Measurements from ENCODE around the gene TMEM45A.

Gene TMEM45A

GRCh38 chr3:100532411-100532810 lies 40.0 kb downstream of the TMEM45A start:
- no peak overlapping the region for H3K4me3 ChIP-seq (ENCODE audit: low read depth, low read length)
- DNase-seq, result no peak
- H3K27ac ChIP-seq, result no peak overlapping the region
- no peaks in the 10 kb centered on the region for H3K9me3 ChIP-seq (ENCODE audit: severe bottlenecking)
- no peaks in the 10 kb centered on the region for H3K36me3 ChIP-seq
- TF ChIP-seq, protein P1, sequence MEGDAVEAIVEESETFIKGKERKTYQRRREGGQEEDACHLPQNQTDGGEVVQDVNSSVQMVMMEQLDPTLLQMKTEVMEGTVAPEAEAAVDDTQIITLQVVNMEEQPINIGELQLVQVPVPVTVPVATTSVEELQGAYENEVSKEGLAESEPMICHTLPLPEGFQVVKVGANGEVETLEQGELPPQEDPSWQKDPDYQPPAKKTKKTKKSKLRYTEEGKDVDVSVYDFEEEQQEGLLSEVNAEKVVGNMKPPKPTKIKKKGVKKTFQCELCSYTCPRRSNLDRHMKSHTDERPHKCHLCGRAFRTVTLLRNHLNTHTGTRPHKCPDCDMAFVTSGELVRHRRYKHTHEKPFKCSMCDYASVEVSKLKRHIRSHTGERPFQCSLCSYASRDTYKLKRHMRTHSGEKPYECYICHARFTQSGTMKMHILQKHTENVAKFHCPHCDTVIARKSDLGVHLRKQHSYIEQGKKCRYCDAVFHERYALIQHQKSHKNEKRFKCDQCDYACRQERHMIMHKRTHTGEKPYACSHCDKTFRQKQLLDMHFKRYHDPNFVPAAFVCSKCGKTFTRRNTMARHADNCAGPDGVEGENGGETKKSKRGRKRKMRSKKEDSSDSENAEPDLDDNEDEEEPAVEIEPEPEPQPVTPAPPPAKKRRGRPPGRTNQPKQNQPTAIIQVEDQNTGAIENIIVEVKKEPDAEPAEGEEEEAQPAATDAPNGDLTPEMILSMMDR (IDR thresholded peaks at IDR 0.05; ENCODE audit: low read depth, low read length), result no peak
- no peaks in the 10 kb centered on the region for H3K27me3 ChIP-seq (ENCODE audit: insufficient read depth, low read depth, severe bottlenecking)

- Histone ChIP-seq H3K27ac (no peak overlapping the region), H3K36me3 (no peaks in the 10 kb centered on the region), H3K4me3 (ENCODE audit: low read depth, low read length) (no peak overlapping the region), H3K27me3 (ENCODE audit: insufficient read depth, low read depth, severe bottlenecking) (no peaks in the 10 kb centered on the region), H3K9me3 (ENCODE audit: severe bottlenecking) (no peaks in the 10 kb centered on the region)
- TF ChIP-seq, protein P1 (IDR thresholded peaks at IDR 0.05; ENCODE audit: low read depth, low read length), result no peak
- no peak for DNase-seq
Observed at GRCh38 chr3:100533176-100533575, 40.8 kb downstream of the TMEM45A start.

- Histone ChIP-seq H3K27ac (no peak overlapping the region), H3K27me3 (ENCODE audit: insufficient read depth, low read depth, severe bottlenecking) (no peaks in the 10 kb centered on the region), H3K4me3 (ENCODE audit: low read depth, low read length) (no peak overlapping the region), H3K36me3 (no peaks in the 10 kb centered on the region), H3K9me3 (ENCODE audit: severe bottlenecking) (no peaks in the 10 kb centered on the region)
- TF ChIP-seq, protein P1 (IDR thresholded peaks at IDR 0.05; ENCODE audit: low read depth, low read length), result no peak
- no peak for DNase-seq
Observed at GRCh38 chr3:100535610-100535943, 43.2 kb downstream of the TMEM45A start.

- H3K36me3 ChIP-seq, result no peaks in the 10 kb centered on the region
- DNase-seq, result no peak
- no peaks in the 10 kb centered on the region for H3K27me3 ChIP-seq (ENCODE audit: insufficient read depth, low read depth, severe bottlenecking)
- H3K27ac ChIP-seq, result no peak overlapping the region
- no peaks in the 10 kb centered on the region for H3K9me3 ChIP-seq (ENCODE audit: severe bottlenecking)
- TF ChIP-seq, protein P1 (IDR thresholded peaks at IDR 0.05; ENCODE audit: low read depth, low read length), result no peak
- no peak overlapping the region for H3K4me3 ChIP-seq (ENCODE audit: low read depth, low read length)
Observed at GRCh38 chr3:100536093-100536492, 43.7 kb downstream of the TMEM45A start.

DNA sequence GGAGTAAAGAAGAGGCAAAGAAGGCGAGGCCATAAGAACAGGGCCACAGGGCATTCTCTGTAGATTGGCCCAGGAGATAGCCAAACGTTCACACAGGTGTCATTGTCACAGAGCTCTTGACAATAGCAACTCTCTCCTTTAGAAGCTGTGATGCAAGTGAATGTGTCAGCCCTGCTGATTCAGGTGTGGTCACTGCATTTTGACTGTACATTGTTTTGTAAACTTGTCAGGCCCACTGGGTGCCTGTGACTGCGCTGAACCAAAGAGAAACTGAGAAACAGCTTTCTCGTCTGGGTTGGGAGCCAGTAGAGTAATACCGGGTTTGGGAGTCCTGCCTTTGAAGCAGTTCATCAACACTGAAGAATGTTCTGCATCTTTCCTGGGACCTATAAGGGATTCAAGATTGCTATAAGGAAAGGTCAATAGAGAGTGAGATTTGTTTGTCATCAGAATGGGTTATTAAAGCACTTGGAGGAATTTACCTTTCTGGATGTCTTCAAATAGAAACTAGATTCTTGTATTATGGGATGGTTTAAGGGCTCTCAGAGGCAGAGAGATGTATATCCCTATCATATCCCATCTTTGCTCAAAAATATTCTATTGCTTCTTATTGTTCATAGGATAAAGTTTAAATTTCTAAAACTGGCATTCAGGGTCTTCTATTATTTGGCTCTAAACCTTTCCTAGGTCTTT lies 45.4 kb downstream of the TMEM45A start:
- TF ChIP-seq, protein P1 (IDR thresholded peaks at IDR 0.05; ENCODE audit: low read depth, low read length), result no peak
- H3K36me3 ChIP-seq, result no peaks in the 10 kb centered on the region
- no peaks in the 10 kb centered on the region for H3K27me3 ChIP-seq (ENCODE audit: insufficient read depth, low read depth, severe bottlenecking)
- DNase-seq, result no peak
- H3K9me3 ChIP-seq (ENCODE audit: severe bottlenecking), result no peaks in the 10 kb centered on the region
- no peak overlapping the region for H3K4me3 ChIP-seq (ENCODE audit: low read depth, low read length)
- H3K27ac ChIP-seq, result no peak overlapping the region

DNA sequence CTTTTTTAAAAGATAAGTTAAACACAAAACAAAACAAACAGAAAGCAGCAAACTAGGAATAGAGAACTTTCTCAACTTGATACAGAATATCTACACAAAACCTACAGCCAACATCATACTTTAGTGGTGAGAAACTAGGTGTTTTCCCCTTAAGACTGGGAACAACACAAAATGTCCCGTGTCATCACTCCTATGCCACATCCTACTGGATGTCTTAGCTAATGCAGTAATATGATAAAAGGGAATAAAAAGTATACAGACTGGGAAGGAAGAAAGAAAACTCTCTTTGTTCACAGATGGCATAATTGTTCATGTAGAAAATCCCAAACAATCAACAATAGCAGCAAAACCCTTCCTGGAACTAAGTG lies 45.9 kb downstream of the TMEM45A start:
- DNase-seq, result no peak
- Histone ChIP-seq H3K27ac (no peak overlapping the region), H3K27me3 (ENCODE audit: insufficient read depth, low read depth, severe bottlenecking) (no peaks in the 10 kb centered on the region), H3K4me3 (ENCODE audit: low read depth, low read length) (no peak overlapping the region), H3K9me3 (ENCODE audit: severe bottlenecking) (no peaks in the 10 kb centered on the region), H3K36me3 (no peaks in the 10 kb centered on the region)
- TF ChIP-seq, protein P1 (IDR thresholded peaks at IDR 0.05; ENCODE audit: low read depth, low read length), result no peak
